GM18511 (cell line): ENCODE data around the gene SS18.
"Not testable (repeated sequence)": the region's sequence is repeated elsewhere in the genome, so short reads cannot be mapped to it uniquely, and the experiment has no call there.

Experiments used
- ATAC-seq: cut with Tn5 transposase; IDR thresholded peaks from one replicate; pipeline ENCODE4 v1.9.1; 2021; ENCODE audit warnings: mild to moderate bottlenecking, moderate library complexity; ENCODE audit not compliant: unreplicated experiment

Gene SS18, protein sequence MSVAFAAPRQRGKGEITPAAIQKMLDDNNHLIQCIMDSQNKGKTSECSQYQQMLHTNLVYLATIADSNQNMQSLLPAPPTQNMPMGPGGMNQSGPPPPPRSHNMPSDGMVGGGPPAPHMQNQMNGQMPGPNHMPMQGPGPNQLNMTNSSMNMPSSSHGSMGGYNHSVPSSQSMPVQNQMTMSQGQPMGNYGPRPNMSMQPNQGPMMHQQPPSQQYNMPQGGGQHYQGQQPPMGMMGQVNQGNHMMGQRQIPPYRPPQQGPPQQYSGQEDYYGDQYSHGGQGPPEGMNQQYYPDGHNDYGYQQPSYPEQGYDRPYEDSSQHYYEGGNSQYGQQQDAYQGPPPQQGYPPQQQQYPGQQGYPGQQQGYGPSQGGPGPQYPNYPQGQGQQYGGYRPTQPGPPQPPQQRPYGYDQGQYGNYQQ

DNA sequence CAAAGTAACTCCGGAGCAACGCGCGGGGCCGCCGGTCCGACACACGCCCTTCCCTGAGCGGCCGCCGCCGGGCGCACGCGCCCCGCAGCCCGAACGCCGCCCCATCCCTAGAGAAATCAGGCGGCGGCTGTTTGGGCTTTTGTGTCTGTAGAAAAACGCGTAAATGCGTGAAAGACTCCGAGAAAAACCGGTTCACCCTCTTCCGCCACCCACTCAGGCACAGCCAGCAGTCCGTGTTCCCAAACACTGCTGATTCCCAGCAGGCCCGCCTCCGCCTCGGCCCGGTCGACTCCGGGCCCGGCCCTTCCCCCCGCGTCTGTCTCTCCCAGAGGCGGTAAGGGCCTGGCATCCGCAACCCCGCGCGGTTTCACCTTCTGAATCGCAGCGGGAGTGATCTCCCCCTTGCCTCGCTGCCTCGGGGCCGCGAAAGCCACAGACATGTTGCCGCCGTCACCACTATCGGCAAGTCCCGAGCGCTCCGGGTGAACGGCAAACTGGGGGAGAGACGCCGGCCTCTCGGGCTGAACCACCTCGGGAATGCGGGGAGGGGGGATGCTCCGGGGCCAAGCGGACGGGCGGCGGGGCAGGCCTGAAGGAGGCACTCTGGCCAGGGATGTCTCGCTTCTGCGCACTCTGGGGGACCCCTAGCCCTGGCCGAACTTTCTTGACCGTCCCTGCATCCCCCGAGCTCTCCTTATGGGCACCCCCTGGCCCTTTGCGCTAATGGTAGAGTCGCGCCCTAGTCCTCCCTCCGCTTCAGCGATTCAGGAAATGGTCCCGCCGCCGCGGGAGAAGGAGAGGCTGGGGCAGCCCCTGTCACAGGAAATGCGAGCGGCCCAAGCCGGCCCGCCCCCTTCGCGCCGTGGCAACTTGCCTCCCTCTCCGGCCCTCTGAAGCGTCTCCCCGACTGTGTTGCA, at the start of gene SS18:
Gene SS18, minus strand, starts transcription at position 484 of the 917 bp plus-strand sequence. Its CDS starts 44 bp downstream, at position 440.
- ATAC-seq = peak; percentile 83

DNA sequence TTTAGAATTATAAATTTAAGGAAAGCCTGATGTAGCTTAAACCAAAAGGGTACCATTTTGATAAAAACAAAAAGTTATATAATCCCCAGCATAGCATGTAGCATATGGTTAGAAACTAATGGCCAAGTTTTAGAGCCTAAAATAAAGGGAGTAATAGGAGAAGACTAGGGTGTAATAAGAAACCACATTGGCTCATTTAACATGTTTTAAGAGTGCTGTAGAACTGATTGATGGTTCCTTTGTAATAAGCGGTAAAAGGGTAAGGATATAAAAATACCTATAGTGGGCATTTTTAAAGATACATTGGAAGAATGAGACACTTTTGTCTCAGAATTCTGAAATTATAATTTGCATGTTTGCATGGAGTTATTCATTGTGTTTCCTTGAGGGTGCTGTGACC, 45.1 kb upstream of the SS18 start:
- no peak for ATAC-seq

DNA sequence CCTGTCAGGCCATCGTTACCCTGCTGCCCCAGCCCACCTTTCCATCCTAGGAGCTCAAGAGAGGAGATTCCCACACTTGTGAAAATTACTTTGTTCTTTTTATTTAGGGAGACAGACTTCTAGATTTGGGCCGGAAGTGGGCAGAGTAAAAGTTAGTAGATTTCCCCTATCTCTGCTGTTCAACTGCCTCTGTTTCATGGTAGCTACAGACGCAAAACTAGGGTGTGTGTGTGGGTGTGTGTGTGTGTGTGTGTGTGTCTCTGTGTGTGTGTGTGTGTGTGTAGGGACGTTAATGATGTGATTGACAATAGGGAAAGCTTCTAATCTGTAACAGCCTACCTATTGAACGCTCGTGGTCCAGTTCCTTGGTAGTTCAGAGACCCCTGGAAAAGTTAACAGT, 43.7 kb upstream of the SS18 start:
- no peak for ATAC-seq

DNA sequence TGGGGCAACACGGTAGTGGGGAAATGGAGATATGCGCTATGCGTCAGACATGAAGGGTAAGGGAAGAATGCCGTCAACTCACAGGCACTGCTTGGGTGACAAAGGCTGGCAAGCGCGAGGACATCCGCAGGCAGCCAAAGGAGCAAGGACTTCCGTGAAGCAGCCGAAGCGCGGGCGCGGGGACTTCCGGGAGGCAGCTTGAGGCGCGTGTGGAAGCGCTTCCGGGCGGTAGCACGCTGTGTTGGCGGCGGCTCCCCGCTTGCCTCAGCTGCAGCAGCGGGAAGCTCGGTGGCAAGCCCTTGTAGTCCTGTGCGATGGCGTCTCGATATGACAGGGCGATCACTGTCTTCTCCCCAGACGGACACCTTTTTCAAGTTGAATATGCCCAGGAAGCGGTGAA, 43.2 kb upstream of the SS18 start, which contains the start of gene PSMA8:
Gene PSMA8, plus strand, starts transcription at position 218 of the 400 bp plus-strand sequence. Its CDS starts 97 bp downstream, at position 315.
- ATAC-seq = no peak

DNA sequence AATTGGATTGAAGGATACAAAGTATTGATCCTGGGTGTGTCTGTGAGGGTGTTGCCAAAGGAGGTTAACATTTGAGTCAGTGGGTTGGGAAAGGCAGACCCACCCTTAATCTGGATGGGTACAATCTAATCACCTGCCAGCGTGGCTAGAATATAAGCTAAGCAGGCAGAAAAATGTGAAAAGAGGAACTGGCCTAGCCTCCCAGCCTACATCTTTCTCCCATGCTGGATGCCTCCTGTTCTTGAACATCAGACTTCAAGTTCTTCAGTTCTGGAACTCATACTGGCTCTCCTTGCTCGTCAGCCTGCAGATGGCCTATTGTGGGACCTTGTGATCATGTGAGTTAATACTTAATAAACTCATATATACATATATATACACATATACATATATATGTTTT, 37.8 kb upstream of the SS18 start:
- not testable (repeated sequence) for ATAC-seq

DNA sequence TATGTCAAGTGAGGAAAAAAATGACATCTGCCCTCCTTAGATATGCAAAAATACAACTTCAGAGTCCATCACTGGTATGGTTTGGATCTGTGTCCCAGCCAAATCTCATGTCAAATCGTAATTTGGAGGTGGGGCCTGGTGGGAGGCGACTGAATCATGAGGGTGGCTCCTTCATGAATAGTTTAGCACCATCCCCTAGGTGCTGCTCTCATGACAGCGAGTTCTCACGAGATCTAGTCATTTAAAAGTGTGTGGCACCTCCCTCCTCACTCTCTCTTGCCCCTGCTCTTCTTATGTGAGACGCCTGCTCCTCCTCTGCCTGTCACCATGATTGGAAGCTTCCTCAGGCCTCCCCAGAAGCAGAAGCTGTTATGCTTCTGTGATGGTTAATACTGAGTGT, 37.4 kb upstream of the SS18 start:
- no peak for ATAC-seq

DNA sequence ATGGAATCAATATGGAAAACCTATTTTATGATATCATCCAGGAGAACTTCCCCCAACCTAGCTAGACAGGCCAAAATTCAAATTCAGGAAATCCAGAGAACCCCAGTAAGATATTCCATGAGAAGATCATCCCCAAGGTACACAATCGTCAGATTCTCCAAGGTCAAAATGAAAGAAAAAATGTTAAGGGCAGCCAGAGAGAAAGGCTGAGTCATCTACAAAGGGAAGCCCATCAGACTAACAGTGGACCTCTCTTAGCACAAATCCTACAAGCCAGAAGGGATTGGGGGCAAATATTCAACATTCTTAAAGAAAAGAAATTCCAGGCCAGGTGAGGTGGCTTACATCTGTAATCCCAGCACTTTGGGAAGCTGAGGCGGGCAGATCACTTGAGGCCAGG, 31.6 kb upstream of the SS18 start:
- ATAC-seq = not testable (repeated sequence)

DNA sequence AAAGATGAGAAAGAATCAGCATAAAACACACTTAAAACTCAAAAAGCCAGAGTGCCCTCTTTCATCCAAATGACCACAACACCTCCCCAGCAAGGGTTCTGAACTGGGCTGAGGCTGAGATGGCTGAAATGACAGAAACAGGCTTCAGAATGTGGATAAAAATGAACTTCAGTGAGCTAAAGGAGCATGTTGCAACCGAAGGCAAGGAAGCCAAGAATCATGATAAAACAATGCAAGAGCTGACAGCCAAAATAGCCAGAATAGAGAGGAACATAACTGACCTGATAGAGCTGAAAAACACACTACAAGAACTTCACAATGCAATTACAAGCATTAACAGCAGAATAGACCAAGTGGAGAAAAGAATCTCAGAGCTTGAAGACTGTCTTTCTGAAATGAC, 31.1 kb upstream of the SS18 start:
- ATAC-seq = no peak

DNA sequence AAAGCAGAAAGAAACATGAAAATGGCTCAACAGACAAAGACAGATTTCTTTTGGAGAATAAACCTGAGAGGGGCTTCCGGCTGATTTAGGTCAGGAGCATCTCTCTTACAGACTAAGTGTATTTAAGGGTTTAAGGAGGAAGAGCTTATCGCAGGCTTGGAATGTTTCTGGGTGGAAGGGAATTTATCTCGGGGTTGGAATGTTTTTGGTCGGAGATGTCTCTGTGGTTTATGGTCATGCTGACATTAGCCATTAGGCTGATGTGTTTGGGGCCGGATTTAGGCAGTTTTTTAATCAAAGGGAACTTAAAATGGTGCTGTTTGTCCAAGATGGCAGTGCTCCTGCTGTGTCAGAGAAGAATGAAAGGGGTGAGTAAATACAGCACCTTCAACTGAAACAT, 28.8 kb upstream of the SS18 start:
- ATAC-seq = no peak

DNA sequence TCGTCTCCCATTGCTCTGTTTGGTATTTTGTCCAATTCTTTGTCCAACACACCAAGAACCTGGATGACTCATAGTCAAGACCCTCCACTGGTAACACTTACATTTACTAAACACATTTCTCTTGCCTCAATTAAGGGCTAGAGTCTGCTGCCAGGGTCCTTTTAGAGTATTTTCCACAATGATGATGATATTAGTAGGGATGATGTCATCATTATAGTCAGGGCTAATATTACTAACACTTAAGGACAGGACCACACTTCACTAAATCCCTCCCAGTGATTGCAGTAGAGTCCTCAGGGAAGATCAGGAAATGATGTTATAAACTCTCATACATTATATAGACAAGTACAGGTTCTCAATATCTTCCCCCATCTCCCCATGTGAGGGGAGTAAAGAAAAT, 13.6 kb upstream of the SS18 start:
- no peak for ATAC-seq

DNA sequence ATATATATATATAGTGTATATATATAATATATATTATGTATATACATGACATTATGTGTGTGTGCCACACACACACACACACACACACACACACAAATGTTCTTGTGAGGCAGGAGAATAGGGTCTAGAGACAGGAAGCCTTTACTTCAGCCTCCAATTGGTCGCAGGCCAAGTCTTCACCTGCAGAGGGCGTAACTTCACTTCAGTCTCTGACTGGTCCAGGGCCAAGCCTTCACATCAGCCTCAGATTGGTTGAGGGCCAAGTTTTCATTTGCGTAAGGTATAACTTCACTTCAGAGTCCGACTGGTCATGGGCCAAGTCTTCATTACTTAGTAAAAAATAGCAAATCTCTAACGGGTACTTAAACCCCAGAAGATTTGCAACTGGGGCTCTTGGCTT, 13.2 kb upstream of the SS18 start:
- no peak for ATAC-seq

DNA sequence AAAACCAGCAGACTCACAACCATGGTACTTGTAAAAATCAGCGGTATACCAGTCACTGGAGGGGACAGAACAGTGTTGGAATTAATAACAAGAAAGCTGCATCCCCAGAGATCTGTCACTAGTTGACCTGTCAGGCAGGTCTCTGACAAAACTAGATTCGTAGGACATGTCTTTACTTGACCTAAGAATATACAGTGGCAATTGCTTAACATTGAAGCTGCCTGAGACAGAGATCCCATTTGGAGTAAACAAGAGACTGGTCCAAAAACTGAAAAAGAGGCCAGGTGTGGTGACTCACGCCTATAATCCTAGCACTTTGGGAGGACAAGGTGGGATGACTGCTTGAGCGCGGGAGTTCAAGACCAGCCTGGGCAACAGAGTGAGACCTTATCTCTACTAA, 7.2 kb upstream of the SS18 start:
- ATAC-seq = no peak

DNA sequence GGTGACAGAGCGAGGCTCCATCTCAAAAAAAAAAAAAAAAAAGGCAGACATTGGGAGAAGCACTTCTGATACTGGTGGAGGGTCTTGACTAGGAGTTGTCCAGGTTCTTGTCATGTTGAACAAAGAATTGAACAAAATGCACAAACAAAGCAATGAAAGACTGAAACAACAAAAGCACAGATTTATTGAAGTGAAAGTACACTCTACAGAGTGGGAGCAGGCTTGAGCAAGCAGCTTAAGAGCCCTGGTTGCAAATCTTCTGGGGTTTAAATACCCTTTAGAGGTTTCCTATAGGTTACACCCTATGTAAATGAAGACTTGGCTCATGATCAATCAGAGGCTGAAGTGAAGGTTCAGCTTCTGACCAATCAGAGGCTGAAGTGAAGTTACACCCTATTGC, 6.4 kb upstream of the SS18 start:
- no peak for ATAC-seq

DNA sequence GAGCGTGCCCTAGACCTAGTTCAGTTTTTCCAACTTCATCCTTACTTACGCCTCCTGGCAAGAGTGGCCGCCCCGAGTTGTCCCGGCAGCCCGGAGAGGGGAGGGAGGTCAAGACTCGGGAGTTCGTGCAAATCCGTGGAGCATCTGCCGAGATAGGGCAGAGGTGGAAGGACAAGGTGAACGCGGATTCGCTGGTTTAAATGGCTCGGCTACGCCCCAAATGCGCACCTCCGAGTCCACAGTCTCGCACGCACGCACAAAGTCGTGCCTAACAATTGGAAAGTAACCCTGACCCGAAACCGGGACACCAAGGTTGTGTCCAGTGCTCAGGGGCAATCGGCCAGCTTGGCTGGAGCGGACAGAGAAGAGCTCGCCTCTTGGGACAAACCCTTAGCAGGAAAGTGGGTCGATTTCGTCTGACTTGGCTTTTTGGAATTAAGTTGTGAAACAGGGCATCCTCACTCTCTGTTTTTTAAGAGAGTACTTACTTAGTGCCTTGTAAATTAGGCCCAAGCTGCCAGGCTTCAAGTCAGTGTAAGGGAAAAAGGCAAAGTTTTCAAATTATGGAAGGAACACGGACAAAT, 726 bp upstream of the SS18 start:
- peak; percentile 59 for ATAC-seq

DNA sequence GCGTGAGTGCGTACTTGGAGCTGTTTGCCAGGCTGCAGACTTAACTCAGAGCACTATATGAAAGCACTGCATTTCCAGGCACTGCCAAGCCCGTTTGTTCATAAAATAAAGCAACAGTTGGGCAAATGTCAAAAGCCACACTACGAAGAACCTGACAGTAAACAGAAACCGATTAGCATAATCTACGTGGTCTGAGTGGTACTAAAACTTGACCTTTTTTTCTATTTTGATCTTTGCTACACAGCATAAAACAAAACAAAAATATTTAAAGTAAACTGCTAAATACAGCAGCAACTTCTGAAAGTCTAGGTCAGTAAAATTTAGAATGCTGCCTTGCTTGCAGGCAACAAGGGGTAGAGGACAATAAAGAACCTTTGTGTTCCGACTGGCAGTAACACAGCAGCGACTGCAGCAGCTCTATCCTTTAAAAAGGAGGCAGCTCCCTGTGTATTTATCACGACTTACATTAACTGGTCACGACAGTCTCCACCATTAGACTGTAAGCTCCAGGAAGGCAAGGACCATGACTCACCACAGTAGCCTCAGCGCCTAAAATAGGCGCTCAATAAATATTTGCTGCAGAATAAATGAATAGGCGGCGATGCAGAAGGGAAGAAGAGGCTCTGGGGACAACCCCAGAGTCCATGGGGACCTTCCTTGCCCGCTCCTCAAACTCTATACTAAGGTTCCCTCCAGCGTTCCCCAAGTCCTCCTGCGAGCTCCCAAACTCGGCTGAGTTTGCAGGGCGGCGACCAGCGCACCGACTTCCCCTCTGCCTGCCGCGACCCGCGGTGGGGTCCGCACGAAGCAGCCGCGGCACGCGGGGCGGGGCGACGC, 902 bp downstream of the SS18 start:
- peak; percentile 0 for ATAC-seq

DNA sequence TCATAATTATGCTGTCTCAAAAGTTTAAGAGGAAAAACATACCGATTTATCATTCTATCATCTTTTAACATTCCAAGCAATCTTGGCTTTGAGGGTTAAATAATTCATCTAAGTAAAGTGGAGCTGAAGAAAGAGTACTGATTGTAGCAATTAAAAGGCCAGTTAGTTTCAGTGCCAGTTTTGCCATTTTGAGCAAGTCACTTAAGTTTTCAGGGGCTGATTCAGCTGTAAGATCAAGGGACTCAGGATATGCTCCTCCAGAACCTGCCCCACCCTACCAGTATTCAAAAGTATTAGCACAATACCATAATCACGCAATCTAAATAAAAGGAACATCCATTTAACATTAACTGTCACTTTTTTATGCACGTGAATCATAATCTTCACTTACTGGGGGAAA, 1.9 kb downstream of the SS18 start:
- no peak for ATAC-seq

DNA sequence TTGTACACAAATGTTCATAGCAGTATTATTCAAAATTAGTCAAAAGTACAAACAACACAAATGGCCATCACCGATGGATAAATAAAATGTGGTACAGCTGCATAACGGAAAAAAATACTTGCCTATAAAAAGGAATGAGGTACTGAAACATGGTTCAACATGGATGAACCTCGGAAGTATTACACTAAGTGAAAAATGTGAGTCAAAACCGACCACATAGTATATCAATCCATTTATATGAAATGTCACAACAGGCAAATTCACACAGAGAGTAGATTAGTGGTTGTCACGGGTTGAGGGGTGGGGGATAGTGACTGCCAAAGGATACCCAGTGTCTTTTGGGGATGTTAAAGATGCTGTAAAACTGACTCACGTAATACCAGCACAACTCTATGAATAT, 3.5 kb downstream of the SS18 start:
- ATAC-seq = no peak

DNA sequence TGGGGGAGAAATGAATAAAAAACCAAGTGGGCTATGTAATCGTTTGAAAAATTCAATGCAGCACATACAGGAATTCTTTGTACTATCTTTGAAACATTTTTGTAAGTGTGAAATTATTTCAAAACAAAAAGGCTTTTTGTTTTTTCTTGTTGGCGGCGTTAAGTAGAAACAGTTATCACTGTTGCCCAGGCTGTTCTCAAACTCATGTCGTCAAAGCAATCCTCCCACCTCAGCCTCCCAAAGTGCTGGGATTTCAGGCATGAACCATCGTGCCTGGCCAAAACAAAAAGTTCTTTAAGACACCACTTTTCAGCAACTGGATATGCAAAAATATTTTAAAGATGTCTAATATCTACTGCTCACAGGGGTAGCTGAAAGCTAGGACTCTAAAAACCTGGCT, 5.4 kb downstream of the SS18 start:
- ATAC-seq = no peak

DNA sequence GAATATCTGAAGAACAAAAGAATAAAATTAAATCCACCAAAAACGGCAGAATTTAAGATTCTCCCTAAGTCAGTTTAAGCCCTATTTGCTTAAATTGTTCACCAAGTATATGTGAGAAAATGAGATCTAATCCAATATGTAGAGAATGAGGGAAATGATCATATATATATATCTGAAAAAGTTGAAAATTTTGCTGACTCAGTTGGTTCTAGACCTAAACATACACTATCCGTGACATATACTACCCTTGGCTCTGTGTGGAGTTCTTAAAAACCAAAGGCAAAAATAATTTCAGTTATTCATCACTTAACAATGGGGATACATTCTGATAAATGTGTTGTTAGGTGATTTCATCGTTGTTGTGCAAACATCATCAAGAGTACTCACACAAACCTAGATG, 7.3 kb downstream of the SS18 start:
- no peak for ATAC-seq

DNA sequence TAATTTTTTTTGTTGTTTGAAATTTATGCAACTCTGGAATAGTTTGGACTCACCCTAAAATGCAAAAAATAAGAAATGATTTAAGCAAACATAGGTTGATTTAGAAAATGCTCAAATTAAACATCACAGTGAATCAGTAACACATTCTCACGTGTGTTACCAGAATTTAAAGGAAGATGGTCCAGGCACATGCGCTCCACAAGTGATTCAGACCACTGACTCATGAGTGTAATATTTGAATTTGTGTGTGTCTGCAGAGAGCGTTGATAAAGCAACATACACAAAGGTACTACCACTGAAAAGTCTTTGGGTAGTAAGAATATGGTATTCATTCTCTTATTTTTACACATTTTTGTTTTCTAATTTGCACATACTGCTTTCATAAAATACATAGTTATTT, 7.9 kb downstream of the SS18 start:
- ATAC-seq = no peak

DNA sequence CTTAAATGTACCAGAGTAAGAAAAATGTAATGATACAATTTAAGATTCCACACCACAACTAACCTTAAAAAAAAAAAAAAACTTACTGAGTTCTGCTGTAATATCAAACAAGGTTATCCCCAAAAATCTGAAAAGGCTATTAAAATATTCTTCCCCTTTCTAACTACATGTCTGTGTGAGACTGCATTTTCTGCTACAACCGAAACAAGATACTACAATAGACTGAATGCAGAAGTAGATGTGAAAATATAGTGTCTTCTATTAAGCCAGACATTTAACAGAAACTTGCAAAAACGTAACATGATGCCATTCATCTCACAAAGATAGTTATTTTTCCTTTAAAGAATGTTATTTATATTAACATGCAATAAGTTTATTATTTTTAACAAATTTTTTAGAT, 16.2 kb downstream of the SS18 start:
- peak; percentile 78 for ATAC-seq
